Stomach (tissue), 4 donors: ENCODE data around the gene ZFHX3.

Experiments used
- EP300 ChIP-seq: sonication (generic); formaldehyde crosslinking; IDR thresholded peaks from one replicate; pipeline ENCODE4 v1.6.1; 2017; ENCODE audit warnings: antibody characterized with exemption
- POLR2A ChIP-seq, 4 donors: fragments of 450-650 bp; IDR thresholded peaks; one replicate each; pipeline ENCODE4 v1.6.1; 2016; ENCODE audit warnings: antibody characterized with exemption in 4 of 4, control low read depth in 2 of 4, mild to moderate bottlenecking in 1 of 4, moderate library complexity in 1 of 4
- POLR2AphosphoS5 ChIP-seq, 3 donors: sonication (generic); formaldehyde crosslinking; IDR thresholded peaks; one replicate each; pipeline ENCODE4 v1.6.1; 2016; ENCODE audit warnings: antibody characterized with exemption in 3 of 3
- TF ChIP-seq, protein P1 (sequence below), 7 experiments: fragments of 450-650 bp in 4 of 7; fragments of 200-600 bp in 3 of 7; sonication (generic) in 3 of 7; IDR thresholded peaks; one replicate each; pipeline ENCODE4 v1.5.1; 2016 to 2019; ENCODE audit warnings: antibody characterized with exemption in 7 of 7, control low read depth in 2 of 7, mild to moderate bottlenecking in 1 of 7

DNA sequence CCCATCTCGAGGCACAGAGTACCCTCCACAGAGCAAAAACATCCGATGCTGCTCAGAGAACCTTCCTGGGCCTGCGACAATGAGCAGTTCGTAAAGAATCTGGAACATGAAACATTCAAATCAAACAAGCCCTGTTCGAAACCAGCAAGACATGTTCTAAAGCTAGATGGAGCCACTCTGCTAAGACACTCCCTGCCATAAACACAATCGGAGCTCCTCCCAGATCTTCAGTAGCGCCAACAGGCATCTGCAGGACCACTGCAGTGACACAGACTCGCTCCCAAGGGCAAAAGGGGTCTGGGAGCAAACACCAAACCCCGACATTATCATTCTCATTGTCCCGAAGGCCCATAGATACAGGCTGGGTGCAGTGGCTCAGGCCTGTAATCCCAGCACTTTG, 108.7 kb downstream of the ZFHX3 start:
- TF ChIP-seq, protein P1, sequence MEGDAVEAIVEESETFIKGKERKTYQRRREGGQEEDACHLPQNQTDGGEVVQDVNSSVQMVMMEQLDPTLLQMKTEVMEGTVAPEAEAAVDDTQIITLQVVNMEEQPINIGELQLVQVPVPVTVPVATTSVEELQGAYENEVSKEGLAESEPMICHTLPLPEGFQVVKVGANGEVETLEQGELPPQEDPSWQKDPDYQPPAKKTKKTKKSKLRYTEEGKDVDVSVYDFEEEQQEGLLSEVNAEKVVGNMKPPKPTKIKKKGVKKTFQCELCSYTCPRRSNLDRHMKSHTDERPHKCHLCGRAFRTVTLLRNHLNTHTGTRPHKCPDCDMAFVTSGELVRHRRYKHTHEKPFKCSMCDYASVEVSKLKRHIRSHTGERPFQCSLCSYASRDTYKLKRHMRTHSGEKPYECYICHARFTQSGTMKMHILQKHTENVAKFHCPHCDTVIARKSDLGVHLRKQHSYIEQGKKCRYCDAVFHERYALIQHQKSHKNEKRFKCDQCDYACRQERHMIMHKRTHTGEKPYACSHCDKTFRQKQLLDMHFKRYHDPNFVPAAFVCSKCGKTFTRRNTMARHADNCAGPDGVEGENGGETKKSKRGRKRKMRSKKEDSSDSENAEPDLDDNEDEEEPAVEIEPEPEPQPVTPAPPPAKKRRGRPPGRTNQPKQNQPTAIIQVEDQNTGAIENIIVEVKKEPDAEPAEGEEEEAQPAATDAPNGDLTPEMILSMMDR (IDR thresholded peaks at IDR 0.05): no peak
- no peak for TF ChIP-seq POLR2AphosphoS5 (IDR thresholded peaks at IDR 0.05)
- no peak for TF ChIP-seq POLR2A (IDR thresholded peaks at IDR 0.05)
- TF ChIP-seq EP300: no peak
